Measurements from ENCODE around the gene SCD5. TPM values are rescaled to one million over a fixed set of nuclear protein-coding genes. Genes with fewer than 3 reads are reported as not detected.

The SCD5 gene
- polyA plus RNA-seq, 1 donor from 2014 or later, result 212 TPM

GRCh38 chr4:82755650-82756049 is 42.9 kb downstream of the SCD5 start:
- Histone ChIP-seq H3F3A (ENCODE audit: insufficient read depth, low read length, poor library complexity, severe bottlenecking) (no peaks in the 10 kb centered on the region), H3K9me3 (ENCODE audit: low read length) (no peaks in the 10 kb centered on the region), H3K4me2 (ENCODE audit: low read length) (no peak overlapping the region), H3K36me3 (ENCODE audit: insufficient read depth, low read length) (no peaks in the 10 kb centered on the region), H3K79me2 (replicated peaks; ENCODE audit: insufficient read depth, low read length) (peaks cover 7% of the 10 kb centered on the region), H3K27ac (ENCODE audit: low read length) (no peak overlapping the region), H3K27me3 (ENCODE audit: insufficient read depth, low read depth, low read length) (no peaks in the 10 kb centered on the region), H3K9ac (ENCODE audit: low read length) (no peak overlapping the region), H4K20me1 (ENCODE audit: insufficient read depth) (no peaks in the 10 kb centered on the region), H3K9me2 (ENCODE audit: insufficient read depth, low read length) (no peaks in the 10 kb centered on the region), H2AFZ (ENCODE audit: low read depth, low read length) (no peak overlapping the region), H3K4me3 (ENCODE audit: low read length) (no peak overlapping the region)
- TF ChIP-seq, protein P1, sequence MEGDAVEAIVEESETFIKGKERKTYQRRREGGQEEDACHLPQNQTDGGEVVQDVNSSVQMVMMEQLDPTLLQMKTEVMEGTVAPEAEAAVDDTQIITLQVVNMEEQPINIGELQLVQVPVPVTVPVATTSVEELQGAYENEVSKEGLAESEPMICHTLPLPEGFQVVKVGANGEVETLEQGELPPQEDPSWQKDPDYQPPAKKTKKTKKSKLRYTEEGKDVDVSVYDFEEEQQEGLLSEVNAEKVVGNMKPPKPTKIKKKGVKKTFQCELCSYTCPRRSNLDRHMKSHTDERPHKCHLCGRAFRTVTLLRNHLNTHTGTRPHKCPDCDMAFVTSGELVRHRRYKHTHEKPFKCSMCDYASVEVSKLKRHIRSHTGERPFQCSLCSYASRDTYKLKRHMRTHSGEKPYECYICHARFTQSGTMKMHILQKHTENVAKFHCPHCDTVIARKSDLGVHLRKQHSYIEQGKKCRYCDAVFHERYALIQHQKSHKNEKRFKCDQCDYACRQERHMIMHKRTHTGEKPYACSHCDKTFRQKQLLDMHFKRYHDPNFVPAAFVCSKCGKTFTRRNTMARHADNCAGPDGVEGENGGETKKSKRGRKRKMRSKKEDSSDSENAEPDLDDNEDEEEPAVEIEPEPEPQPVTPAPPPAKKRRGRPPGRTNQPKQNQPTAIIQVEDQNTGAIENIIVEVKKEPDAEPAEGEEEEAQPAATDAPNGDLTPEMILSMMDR (IDR thresholded peaks at IDR 0.05; ENCODE audit: poor library complexity, severe bottlenecking), result no peak
- TF ChIP-seq SMC3 (conservative IDR thresholded peaks at IDR 0.05; ENCODE audit: poor library complexity), result no peak

DNA sequence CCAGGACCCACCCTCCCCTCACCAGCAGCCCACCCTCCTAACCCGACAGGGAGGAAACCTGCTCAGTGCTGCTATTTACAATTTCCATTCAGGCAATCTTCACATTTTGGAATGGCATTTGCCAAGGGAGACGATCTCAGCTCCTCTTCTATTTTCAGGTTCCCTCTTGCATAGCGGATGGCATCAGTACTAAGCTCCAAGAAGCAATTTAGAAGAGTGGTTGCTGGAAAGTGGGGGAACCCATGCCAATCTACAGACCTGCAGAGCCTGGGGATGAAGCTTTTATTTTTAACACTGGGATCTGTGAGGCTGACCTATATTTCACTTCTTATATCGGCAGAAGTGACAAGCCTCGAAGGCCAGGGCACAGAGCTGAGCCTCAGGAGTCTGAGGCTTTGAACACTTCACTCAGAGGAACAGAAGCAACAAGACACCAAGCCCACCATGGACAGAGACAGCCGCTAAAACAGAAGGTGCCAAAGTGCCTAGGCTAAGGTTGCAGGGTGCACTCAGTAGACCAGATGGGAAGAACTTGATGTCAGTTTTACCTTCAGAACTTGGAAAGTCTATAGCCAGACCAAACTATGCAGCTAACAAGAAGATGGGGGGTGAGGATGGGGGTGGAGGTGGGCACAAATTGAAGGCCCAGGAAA is 44.0 kb downstream of the SCD5 start:
- no peak overlapping the region for H3K4me2 ChIP-seq (ENCODE audit: low read length)
- no peak overlapping the region for H2AFZ ChIP-seq (ENCODE audit: low read depth, low read length)
- H3K9me2 ChIP-seq (ENCODE audit: insufficient read depth, low read length), result no peaks in the 10 kb centered on the region
- no peaks in the 10 kb centered on the region for H3K36me3 ChIP-seq (ENCODE audit: insufficient read depth, low read length)
- no peak overlapping the region for H3K27ac ChIP-seq (ENCODE audit: low read length)
- H3K9me3 ChIP-seq (ENCODE audit: low read length), result no peaks in the 10 kb centered on the region
- H4K20me1 ChIP-seq (ENCODE audit: insufficient read depth), result no peaks in the 10 kb centered on the region
- no peak overlapping the region for H3K4me3 ChIP-seq (ENCODE audit: low read length)
- TF ChIP-seq RAD21 (conservative IDR thresholded peaks at IDR 0.05) (no peak), POLR2AphosphoS5 (IDR thresholded peaks at IDR 0.05) (no peak), EP300 (conservative IDR thresholded peaks at IDR 0.05; ENCODE audit: poor library complexity, severe bottlenecking) (no peak), EZH2 (IDR thresholded peaks at IDR 0.05; ENCODE audit: borderline replicate concordance, insufficient read depth, low read length, poor library complexity, severe bottlenecking) (no peak), MXI1 (conservative IDR thresholded peaks at IDR 0.05; ENCODE audit: poor library complexity, severe bottlenecking) (no peak), REST (IDR thresholded peaks at IDR 0.05; ENCODE audit: borderline replicate concordance) (no peak), TAF1 (IDR thresholded peaks at IDR 0.05; ENCODE audit: low read depth) (no peak), SMC3 (conservative IDR thresholded peaks at IDR 0.05; ENCODE audit: poor library complexity) (no peak)
- TF ChIP-seq, protein P1 (IDR thresholded peaks at IDR 0.05; ENCODE audit: poor library complexity, severe bottlenecking), result no peak
- H3K9ac ChIP-seq (ENCODE audit: low read length), result no peak overlapping the region
- no peaks in the 10 kb centered on the region for H3K27me3 ChIP-seq (ENCODE audit: insufficient read depth, low read depth, low read length)
- no peaks in the 10 kb centered on the region for H3F3A ChIP-seq (ENCODE audit: insufficient read depth, low read length, poor library complexity, severe bottlenecking)
- H3K79me2 ChIP-seq (replicated peaks; ENCODE audit: insufficient read depth, low read length), result peaks cover 7% of the 10 kb centered on the region

Data from neural cell (in vitro differentiated cells).